ENCODE data around the gene OR2B6.

DNA sequence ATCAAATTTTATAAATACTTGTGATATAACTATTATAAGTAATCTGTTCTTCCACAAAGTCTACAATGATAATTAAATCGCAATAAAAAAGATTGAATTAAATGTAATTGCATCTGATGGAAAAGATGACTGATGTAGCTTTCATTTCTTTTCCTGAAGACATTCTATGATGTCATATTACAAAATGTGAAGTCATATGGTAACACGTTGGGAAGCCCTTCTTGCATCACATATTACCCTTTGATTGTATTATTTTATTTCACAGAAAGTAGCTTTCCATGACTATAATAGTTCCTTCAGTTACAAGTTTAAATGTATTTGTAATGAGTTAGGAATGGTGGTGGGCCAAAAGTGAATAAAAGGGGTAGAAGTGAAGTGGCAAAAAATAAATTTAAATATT is 25.8 kb upstream of the OR2B6 start:
- no peak for TF ChIP-seq POLR2A (IDR thresholded peaks at IDR 0.05; ENCODE audit: low read length)
- no peak for TF ChIP-seq GATA1 (IDR thresholded peaks at IDR 0.05; ENCODE audit: low read depth, low read length)
